ENCODE data around the gene CYB5R4. TPM values are rescaled to one million over a fixed set of nuclear protein-coding genes. Genes with fewer than 3 reads are reported as not detected.

The CYB5R4 gene
- total RNA-seq, 2 donors from 2014 or later = 3.3 to 3.9 TPM

DNA sequence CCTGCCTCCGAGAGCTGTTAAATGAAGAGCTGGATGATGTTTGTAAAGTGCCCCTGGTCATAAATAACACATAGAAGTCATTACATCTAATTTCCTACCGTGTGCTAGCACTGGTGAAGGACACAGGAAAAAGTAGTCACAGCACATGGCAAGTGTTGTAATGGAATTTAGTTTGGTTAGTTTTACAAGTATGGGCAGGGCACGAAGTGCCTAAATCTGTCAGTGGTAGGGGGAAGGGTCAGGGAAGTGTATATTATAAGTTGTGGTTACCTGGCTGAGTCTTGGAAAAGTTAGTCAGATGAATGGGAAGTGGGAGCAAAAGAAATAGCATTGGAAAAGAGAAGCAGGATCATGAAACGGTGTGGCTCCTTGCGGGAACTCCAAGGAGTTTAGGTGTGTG lies 4.7 kb upstream of the CYB5R4 start:
- H3K4me1 ChIP-seq = peaks cover 0 to 22% of the 10 kb centered on the region in 2 donors
- H3K4me3 ChIP-seq = no peak overlapping the region
- H3K36me3 ChIP-seq = no peaks in the 10 kb centered on the region
- peaks cover 4 to 7% of the 10 kb centered on the region in 2 donors for H3K27me3 ChIP-seq
- TF ChIP-seq, protein P1, sequence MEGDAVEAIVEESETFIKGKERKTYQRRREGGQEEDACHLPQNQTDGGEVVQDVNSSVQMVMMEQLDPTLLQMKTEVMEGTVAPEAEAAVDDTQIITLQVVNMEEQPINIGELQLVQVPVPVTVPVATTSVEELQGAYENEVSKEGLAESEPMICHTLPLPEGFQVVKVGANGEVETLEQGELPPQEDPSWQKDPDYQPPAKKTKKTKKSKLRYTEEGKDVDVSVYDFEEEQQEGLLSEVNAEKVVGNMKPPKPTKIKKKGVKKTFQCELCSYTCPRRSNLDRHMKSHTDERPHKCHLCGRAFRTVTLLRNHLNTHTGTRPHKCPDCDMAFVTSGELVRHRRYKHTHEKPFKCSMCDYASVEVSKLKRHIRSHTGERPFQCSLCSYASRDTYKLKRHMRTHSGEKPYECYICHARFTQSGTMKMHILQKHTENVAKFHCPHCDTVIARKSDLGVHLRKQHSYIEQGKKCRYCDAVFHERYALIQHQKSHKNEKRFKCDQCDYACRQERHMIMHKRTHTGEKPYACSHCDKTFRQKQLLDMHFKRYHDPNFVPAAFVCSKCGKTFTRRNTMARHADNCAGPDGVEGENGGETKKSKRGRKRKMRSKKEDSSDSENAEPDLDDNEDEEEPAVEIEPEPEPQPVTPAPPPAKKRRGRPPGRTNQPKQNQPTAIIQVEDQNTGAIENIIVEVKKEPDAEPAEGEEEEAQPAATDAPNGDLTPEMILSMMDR (IDR thresholded peaks at IDR 0.05) = no peak
- H3K9me3 ChIP-seq = no peaks in the 10 kb centered on the region
- H3K27ac ChIP-seq = no peak overlapping the region
- DNase-seq (ENCODE audit: low spot score) = no peak

DNA sequence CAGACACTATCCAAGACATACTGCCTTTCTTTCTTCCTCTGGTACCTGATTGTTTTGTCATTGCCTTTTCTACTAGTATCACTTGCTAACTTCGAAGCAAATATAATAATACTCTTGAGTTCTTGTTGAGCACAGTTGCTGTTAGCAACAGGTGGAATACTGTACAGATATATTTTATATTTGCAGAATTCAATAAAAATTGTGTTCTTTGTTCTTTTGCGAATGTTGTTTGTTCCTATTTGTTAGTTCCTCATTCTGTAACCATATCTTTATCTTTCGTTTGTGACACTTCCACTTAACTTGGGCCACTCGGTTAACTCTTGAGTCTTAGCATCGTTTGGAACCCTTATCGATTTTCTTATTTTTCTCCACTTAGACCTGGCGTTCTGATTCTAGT lies 868 bp downstream of the CYB5R4 start:
- no peaks in the 10 kb centered on the region for H3K27me3 ChIP-seq
- no peaks in the 10 kb centered on the region for H3K9me3 ChIP-seq
- no peaks in the 10 kb centered on the region for H3K36me3 ChIP-seq
- H3K27ac ChIP-seq = peak overlapping the region; percentile 88 to 89
- TF ChIP-seq, protein P1 (IDR thresholded peaks at IDR 0.05) = no peak
- DNase-seq (ENCODE audit: low spot score) = no peak
- peaks cover 0 to 16% of the 10 kb centered on the region in 2 donors for H3K4me1 ChIP-seq
- H3K4me3 ChIP-seq = peak overlapping the region; percentile 76 to 96

DNA sequence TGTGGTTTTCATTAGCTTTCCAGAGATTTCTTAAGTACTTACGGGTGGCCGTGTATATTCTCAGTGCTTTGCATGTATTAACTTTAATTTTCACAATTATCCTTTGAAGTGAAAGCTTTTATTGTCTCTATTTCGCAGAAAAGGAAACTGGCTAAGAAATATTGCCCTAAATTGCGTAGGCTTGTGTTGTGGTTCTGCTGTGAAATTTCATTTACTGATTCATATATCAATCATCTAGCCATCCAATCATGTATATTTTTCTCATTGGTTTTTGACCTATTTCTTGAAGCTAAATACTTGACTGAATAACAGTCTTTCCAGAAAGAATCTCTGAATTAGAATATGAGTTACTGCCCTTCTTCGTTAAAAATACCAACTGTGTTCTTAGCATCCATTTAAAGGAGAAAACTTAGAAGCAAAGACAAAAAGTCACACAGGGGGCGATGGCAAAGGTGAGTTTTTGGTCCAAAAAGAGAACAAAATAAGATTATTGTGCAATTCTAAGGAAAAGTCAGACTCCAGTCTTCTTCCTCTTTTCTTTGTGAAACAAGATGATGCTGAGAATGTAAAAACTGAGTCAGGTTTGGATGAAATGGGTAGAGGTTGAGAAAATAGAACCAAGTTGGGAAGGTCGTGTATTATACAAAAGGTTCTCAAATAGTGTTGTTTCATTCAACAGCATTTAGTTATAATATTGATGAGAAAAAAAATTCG lies 1.4 kb downstream of the CYB5R4 start:
- Histone ChIP-seq H3K27me3 (no peaks in the 10 kb centered on the region), H3K27ac (no peak overlapping the region), H3K9me3 (no peaks in the 10 kb centered on the region), H3K36me3 (no peaks in the 10 kb centered on the region), H3K4me1 (peaks cover 0 to 16% of the 10 kb centered on the region in 2 donors), H3K4me3 (no peak overlapping the region)
- DNase-seq (ENCODE audit: low spot score) = no peak
- TF ChIP-seq, protein P1 (IDR thresholded peaks at IDR 0.05) = no peak

DNA sequence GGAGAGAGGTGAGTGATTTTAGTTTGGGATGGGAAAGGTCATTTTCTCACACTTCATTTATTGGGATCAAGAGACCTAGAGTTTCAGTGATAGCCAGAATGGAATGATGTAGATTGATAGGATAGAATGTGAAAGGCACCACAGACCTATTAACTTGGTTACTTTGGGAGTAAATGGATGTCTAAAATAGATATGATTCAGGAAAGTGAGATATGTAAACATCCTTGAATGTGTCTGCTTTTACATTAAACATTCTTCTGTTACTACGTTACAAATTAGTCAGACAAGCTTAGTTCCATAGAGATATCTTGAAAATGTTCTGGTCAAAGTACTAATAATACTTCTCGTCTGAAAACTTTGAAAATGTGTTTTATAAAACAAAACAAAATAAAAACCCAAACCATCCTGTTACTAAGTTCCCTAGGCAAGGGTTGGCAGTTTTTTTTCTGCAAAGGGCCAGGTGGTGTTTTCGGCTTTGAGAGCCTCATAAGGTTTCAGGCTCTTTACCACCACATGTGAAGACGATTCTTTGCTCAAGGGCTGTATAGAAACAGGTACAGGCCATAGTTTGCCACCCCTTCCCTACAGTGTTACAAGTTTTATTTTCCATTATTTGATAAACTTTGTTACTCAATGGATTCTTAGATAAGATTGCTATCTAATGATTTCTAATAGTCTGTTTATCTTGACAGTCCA lies 3.4 kb downstream of the CYB5R4 start:
- Histone ChIP-seq H3K36me3 (no peaks in the 10 kb centered on the region), H3K27ac (no peak overlapping the region), H3K9me3 (no peaks in the 10 kb centered on the region), H3K4me1 (peaks cover 0 to 16% of the 10 kb centered on the region in 2 donors), H3K27me3 (no peaks in the 10 kb centered on the region), H3K4me3 (no peak overlapping the region)
- TF ChIP-seq, protein P1 (IDR thresholded peaks at IDR 0.05) = no peak
- DNase-seq (ENCODE audit: low spot score) = no peak

DNA sequence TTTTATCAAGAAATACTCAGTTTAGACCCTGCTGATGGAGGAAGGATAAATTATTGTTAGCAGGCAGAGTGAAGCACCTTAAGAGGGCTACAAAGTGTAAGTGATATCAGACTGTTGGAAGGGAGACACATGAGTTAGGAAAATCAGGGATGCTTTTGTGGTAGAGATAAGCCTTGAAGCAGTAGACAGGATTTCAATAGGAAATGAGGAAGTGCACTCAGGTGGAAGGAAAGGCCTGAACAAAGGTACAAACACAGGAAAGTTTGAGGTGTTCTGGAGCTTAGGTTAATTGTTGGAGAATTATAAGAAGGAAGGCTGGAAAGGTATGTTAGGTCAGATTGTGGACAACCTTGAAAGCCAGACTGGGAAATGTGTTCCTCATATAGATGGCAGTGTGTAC lies 7.6 kb downstream of the CYB5R4 start:
- Histone ChIP-seq H3K36me3 (no peaks in the 10 kb centered on the region), H3K4me1 (no peaks in the 10 kb centered on the region), H3K27ac (no peak overlapping the region), H3K4me3 (no peak overlapping the region), H3K9me3 (no peaks in the 10 kb centered on the region), H3K27me3 (no peaks in the 10 kb centered on the region)
- no peak for DNase-seq (ENCODE audit: low spot score)
- TF ChIP-seq, protein P1 (IDR thresholded peaks at IDR 0.05) = no peak
